Right atrium auricular region (tissue), 2 donors: ENCODE data around the gene ANKRD28. TPM values are rescaled to one million over a fixed set of nuclear protein-coding genes. Genes with fewer than 3 reads are reported as not detected.

Source experiments
- DNase-seq: peaks from one replicate; pipeline ENCODE4 v3.0.0-alpha.2; 2019; ENCODE audit warnings: low spot score
- H3K27ac ChIP-seq, 2 donors: fragments of 200-600 bp; sonication (generic); 1 replicate in 1 of 2; 2 replicates in 1 of 2; pipeline ENCODE4 v1.5.1; 2016 to 2019
- H3K27me3 ChIP-seq, 2 donors: fragments of 200-600 bp; sonication (generic); one replicate each; pipeline versions ENCODE4 v1.5.1 to v1.6.0; 2017 to 2019
- H3K36me3 ChIP-seq: fragments of 200-600 bp; sonication (generic); one replicate; pipeline ENCODE4 v1.5.1; 2016
- H3K4me1 ChIP-seq, 2 donors: fragments of 200-600 bp; sonication (generic); one replicate each; pipeline versions ENCODE4 v1.5.1 to v1.6.0; 2017 to 2019
- H3K4me3 ChIP-seq, 2 donors: fragments of 200-600 bp; sonication (generic); 1 replicate in 1 of 2; 2 replicates in 1 of 2; pipeline ENCODE4 v1.5.1; 2017 to 2019; ENCODE audit warnings: mild to moderate bottlenecking in 1 of 2, moderate library complexity in 1 of 2
- H3K9me3 ChIP-seq, 2 donors: fragments of 200-600 bp; sonication (generic); one replicate each; pipeline ENCODE4 v1.5.1; 2019
- total RNA-seq, 2 donors: library from RNA; depleted of rRNA; stranded (reverse); fragments of >200 nt; gene quantifications; one replicate each; pipeline ENCODE4 v1.1.0, GENCODE V29; 2016
- TF ChIP-seq, protein P1 (sequence below), 2 donors: fragments of 200-600 bp; sonication (generic); IDR thresholded peaks; one replicate each; pipeline ENCODE4 v1.5.1; 2019; ENCODE audit warnings: antibody characterized with exemption in 2 of 2

Gene ANKRD28
- total RNA-seq, 2 donors from 2014 or later: 9.2 to 11.3 TPM

DNA sequence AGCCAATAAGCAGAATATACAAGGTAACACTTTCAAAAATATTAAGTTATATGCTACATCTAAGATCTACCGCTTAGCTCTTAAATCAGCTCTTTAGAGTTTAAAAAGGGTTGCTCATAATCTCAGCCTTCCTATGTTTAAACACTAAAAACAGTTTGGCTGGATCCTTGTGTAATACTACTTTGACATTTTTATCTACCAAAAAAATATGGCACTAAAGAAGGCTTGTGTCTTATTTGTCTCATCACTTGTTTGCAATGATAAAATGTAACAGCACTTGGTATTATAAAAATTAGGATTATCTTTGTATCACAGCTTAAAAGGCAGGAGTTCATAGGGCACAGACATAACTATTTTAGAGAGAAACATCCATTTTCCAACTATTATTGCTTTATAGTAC, 9.8 kb downstream of the ANKRD28 start:
- no peaks in the 10 kb centered on the region for H3K36me3 ChIP-seq
- H3K27me3 ChIP-seq: no peaks in the 10 kb centered on the region
- TF ChIP-seq, protein P1, sequence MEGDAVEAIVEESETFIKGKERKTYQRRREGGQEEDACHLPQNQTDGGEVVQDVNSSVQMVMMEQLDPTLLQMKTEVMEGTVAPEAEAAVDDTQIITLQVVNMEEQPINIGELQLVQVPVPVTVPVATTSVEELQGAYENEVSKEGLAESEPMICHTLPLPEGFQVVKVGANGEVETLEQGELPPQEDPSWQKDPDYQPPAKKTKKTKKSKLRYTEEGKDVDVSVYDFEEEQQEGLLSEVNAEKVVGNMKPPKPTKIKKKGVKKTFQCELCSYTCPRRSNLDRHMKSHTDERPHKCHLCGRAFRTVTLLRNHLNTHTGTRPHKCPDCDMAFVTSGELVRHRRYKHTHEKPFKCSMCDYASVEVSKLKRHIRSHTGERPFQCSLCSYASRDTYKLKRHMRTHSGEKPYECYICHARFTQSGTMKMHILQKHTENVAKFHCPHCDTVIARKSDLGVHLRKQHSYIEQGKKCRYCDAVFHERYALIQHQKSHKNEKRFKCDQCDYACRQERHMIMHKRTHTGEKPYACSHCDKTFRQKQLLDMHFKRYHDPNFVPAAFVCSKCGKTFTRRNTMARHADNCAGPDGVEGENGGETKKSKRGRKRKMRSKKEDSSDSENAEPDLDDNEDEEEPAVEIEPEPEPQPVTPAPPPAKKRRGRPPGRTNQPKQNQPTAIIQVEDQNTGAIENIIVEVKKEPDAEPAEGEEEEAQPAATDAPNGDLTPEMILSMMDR (IDR thresholded peaks at IDR 0.05): no peak
- no peak overlapping the region for H3K4me3 ChIP-seq
- H3K27ac ChIP-seq: no peak overlapping the region
- DNase-seq: no peak
- no peaks in the 10 kb centered on the region for H3K4me1 ChIP-seq
- H3K9me3 ChIP-seq: no peaks in the 10 kb centered on the region

DNA sequence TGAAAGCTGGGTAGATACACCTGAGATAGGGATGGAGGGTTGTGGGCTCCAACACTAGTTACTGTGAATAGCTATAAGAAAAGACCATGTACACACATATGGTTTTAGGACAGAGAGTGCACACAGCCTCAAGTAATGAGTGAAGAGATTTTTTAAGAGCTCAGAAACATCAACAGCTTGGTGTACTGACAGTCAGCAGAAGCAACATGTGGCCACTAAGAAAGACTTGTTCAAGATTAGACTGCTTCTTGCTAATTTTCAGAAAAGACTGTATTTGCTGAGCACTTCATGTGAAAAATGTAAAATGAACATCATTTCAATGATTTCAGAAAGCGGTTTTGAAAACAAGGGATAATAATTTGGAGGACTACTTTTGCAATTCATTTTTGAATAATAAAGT, 10.3 kb downstream of the ANKRD28 start:
- Histone ChIP-seq H3K9me3 (no peaks in the 10 kb centered on the region), H3K4me1 (no peaks in the 10 kb centered on the region), H3K4me3 (no peak overlapping the region), H3K27ac (no peak overlapping the region), H3K36me3 (no peaks in the 10 kb centered on the region), H3K27me3 (no peaks in the 10 kb centered on the region)
- TF ChIP-seq, protein P1 (IDR thresholded peaks at IDR 0.05): no peak
- DNase-seq: no peak

DNA sequence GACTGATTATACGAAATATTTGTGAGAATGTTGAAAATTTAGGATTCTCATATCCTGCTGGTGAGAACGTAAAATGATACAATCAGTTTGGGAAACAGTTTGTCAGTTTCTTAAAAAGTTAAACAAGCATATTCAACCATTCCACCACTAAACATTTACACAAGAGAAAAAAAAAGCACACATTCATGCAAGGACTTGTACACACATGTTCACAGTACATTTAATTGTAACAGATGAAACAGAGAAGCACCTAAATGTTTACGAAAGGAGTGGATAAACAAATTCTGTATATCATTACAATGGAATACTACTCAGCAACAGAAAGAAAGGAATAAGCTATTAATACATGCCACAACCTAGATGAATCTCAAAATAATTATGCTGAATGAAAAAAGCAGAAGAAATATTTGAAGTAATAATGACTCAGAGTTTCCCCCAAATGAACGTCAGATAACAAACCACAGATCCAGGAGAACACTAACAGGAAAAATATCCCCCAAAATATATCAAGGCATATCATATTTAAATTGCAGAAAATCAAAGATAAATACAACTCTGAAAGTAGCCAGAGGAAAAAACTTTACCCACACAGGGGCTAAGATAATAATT, 14.3 kb downstream of the ANKRD28 start:
- Histone ChIP-seq H3K4me3 (no peak overlapping the region), H3K9me3 (no peaks in the 10 kb centered on the region), H3K36me3 (no peaks in the 10 kb centered on the region), H3K27ac (no peak overlapping the region), H3K4me1 (no peaks in the 10 kb centered on the region), H3K27me3 (no peaks in the 10 kb centered on the region)
- TF ChIP-seq, protein P1 (IDR thresholded peaks at IDR 0.05): no peak
- no peak for DNase-seq

DNA sequence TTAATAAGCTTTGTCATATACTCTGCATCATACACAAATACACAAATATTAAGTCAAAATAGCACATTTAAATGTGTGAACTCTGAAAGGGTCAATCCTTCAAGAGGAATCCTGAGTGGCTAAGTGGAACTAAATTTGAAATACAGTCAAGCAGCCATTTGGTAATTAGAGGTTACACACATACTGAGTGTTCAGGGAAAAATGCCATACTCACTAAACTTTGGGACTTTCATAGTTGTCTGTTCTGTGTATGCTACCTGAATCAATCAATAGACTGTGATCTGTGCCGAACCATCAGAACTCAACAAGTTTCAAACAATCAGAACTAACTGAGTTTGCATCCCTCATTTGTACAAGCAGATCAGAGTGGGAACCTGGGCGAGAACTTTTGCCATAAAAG, 15.3 kb downstream of the ANKRD28 start:
- no peaks in the 10 kb centered on the region for H3K27me3 ChIP-seq
- H3K27ac ChIP-seq: no peak overlapping the region
- no peak overlapping the region for H3K4me3 ChIP-seq

DNA sequence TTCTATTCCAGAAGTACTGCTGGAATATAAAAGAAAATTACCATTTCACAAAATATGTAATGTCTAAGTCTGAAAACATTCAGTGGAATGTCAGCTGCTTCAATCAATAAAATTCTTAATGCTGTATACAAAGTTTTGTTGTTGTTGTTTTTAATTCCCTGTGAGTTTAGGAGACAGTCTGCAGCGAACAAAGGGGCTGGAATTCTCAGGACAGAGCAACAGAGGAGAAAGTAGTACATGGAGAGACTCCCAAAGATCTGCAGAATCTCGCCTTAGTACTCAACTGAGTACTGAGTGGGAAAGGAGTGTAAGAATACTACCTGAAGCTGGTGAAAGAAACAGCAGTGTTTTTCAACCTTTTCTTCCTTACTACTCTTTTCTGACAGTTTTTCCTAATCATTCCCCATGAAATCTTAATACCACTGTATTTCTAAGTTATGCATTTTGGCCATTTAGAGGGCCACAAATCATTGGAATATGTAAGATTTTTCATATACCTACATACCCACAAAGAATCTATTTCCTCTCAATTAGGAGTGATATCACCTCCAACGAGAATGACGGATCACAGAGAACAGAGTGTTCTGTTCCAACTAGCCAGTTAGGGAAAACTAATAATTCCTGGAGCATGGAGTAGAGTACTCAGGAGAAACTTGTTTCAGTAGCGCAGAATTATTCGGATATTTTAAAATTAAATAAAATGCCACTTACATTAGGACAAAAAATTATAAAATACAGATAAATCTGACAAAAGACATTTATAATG, 16.0 kb downstream of the ANKRD28 start:
- Histone ChIP-seq H3K9me3 (no peaks in the 10 kb centered on the region), H3K27me3 (no peaks in the 10 kb centered on the region), H3K27ac (no peak overlapping the region), H3K4me3 (no peak overlapping the region), H3K4me1 (no peaks in the 10 kb centered on the region), H3K36me3 (no peaks in the 10 kb centered on the region)
- no peak for DNase-seq
- TF ChIP-seq, protein P1 (IDR thresholded peaks at IDR 0.05): no peak

More for the DNA sequence above, 15.3 kb downstream of the ANKRD28 start:
- H3K36me3 ChIP-seq: no peaks in the 10 kb centered on the region
- TF ChIP-seq, protein P1 (IDR thresholded peaks at IDR 0.05): no peak
- H3K4me1 ChIP-seq: no peaks in the 10 kb centered on the region
- no peak for DNase-seq
- no peaks in the 10 kb centered on the region for H3K9me3 ChIP-seq
